Activated naive CD4-positive, alpha-beta T cell treated with anti-CD3 and anti-CD28 coated beads, Interleukin-2, amount 50 U/mL, for 72 hours (primary cell): Measurements from ENCODE around the gene GREM2. TPM values are rescaled to one million over a fixed set of nuclear protein-coding genes. Genes with fewer than 3 reads are reported as not detected.

Experiments
- ATAC-seq, 2 donors: fragments of 150-1000 bp; cut with Tn5 transposase; 2 replicates each; pipeline ENCODE4 v1.10.0; 2021; ENCODE audit warnings: mild to moderate bottlenecking in 2 of 2, moderate library complexity in 2 of 2
- DNase-seq, 2 donors: peaks; one replicate each; pipeline ENCODE4 v3.0.0; 2021 to 2022; ENCODE audit warnings: low spot score in 2 of 2
- H3K27ac Mint-ChIP-seq, 2 donors: one replicate each; pipeline ENCODE4 v1.8.0; 2022; ENCODE audit warnings: mild to moderate bottlenecking in 2 of 2, mixed read lengths in 2 of 2
- H3K36me3 Mint-ChIP-seq, 2 donors: one replicate each; pipeline ENCODE4 v1.8.0; 2022; ENCODE audit warnings: mixed read lengths in 2 of 2
- H3K9me3 Mint-ChIP-seq, 2 donors: one replicate each; pipeline ENCODE4 v1.8.0; 2022; ENCODE audit warnings: mixed read lengths in 2 of 2
- total RNA-seq, 2 donors: library from RNA; stranded (reverse); gene quantifications; one replicate each; pipeline ENCODE4 v1.2.3, GENCODE V29; 2022

Gene GREM2
- total RNA-seq, 2 donors from 2014 or later, result 0.16 to 0.43 TPM

GRCh38 chr1:240499012-240499411 is 112.9 kb downstream of the GREM2 start:
- Mint-ChIP-seq H3K36me3 (no peaks in the 10 kb centered on the region), H3K27ac (no peak overlapping the region), H3K9me3 (peaks cover 5 to 10% of the 10 kb centered on the region in 2 donors)
- ATAC-seq (no peak), DNase-seq (no peak)

- ATAC-seq, result no peak
- Mint-ChIP-seq H3K27ac (no peak overlapping the region), H3K9me3 (peaks cover 5 to 10% of the 10 kb centered on the region in 2 donors), H3K36me3 (no peaks in the 10 kb centered on the region)
- no peak for DNase-seq
These were observed 113.6 kb downstream of the GREM2 start for GRCh38 chr1:240498335-240498734.

GRCh38 chr1:240497908-240498307 is 114.0 kb downstream of the GREM2 start:
- DNase-seq (no peak), ATAC-seq (no peak)
- Mint-ChIP-seq H3K9me3 (peaks cover 5 to 10% of the 10 kb centered on the region in 2 donors), H3K27ac (no peak overlapping the region), H3K36me3 (no peaks in the 10 kb centered on the region)

DNA sequence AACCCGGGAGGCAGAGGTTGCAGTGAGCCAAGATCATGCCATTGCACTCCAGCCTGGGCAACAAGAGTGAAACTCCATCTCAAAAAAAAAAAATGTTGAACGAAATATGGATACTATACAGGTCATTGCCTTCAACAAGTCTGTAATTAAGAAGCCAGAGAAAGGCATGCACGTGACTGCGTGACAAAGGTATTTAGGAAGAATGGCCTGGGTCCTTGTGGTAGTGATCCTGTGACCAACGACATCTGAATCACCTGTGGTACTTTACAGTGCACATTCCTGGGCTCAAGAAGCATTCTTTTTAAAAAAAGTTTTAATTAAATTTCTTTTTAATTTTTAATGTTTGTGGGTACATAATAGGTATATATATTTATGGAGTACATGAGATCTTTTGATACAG is 115.0 kb downstream of the GREM2 start:
- H3K27ac Mint-ChIP-seq, result no peak overlapping the region
- ATAC-seq, result no peak

DNA sequence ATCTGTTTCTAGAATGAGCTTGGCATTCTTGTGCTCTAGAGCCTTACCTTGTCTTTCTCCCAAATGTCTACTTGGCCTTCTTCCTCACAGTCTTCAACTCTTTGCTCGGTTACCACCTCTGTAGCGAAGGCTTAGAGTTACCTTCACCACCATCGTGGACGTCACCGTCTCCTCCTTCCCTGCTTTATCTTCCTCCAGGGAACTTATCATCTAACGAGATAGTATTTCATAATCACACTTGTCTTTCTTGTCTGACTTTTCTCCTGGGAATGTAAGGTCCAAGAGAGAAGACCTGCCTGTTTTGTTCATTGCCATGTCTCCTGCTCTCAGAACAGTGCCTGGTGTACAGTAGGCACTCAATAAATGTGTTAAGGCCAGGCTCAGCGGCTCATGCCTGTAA is 115.6 kb downstream of the GREM2 start:
- H3K36me3 Mint-ChIP-seq, result peaks cover 0 to 4% of the 10 kb centered on the region in 2 donors
- no peak overlapping the region for H3K27ac Mint-ChIP-seq
- H3K9me3 Mint-ChIP-seq, result peaks cover 5 to 13% of the 10 kb centered on the region in 2 donors
- DNase-seq (no peak), ATAC-seq (no peak)

More for the DNA sequence above, 115.0 kb downstream of the GREM2 start:
- Mint-ChIP-seq H3K36me3 (peaks cover 0 to 2% of the 10 kb centered on the region in 2 donors), H3K9me3 (peaks cover 5 to 11% of the 10 kb centered on the region in 2 donors)
- DNase-seq, result no peak

DNA sequence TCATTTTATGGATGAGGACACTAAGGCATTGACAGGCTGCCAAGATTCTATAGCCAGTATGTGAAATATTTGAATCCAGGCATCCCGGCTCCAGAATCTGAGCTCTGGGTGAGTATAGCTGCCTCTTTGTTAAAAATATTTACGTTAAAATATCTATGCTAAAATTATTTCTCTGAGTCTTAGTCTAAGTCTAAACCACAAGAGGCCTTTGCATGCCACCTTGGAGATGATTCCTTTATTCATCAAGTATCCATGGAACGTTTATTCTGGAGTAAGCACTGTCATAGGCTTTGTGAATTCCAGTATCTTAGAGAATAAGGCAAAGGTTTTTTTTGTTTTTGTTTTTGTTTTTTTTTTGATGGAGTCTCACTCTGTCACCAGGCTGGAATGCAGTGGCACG is 116.4 kb downstream of the GREM2 start:
- ATAC-seq, result no peak
- no peak overlapping the region for H3K27ac Mint-ChIP-seq
- H3K9me3 Mint-ChIP-seq, result peaks cover 5 to 13% of the 10 kb centered on the region in 2 donors
- DNase-seq, result no peak
- H3K36me3 Mint-ChIP-seq, result peaks cover 0 to 4% of the 10 kb centered on the region in 2 donors

- no peak overlapping the region for H3K27ac Mint-ChIP-seq
- ATAC-seq (peak; percentile 28 to 70), DNase-seq (peak in 1 of 2 donors; percentile 10)
- H3K36me3 Mint-ChIP-seq, result peaks cover 0 to 4% of the 10 kb centered on the region in 2 donors
- H3K9me3 Mint-ChIP-seq, result peaks cover 5 to 8% of the 10 kb centered on the region in 2 donors
These were observed 119.0 kb downstream of the GREM2 start for GRCh38 chr1:240492832-240493440.

GRCh38 chr1:240491796-240492195 is 120.2 kb downstream of the GREM2 start:
- no peak for ATAC-seq
- Mint-ChIP-seq H3K27ac (no peak overlapping the region), H3K9me3 (peaks cover 5 to 8% of the 10 kb centered on the region in 2 donors), H3K36me3 (peaks cover 0 to 4% of the 10 kb centered on the region in 2 donors)
- DNase-seq, result no peak

GRCh38 chr1:240491156-240491555 is 120.8 kb downstream of the GREM2 start:
- Mint-ChIP-seq H3K9me3 (peaks cover 1 to 4% of the 10 kb centered on the region in 2 donors), H3K27ac (no peak overlapping the region), H3K36me3 (peaks cover 0 to 4% of the 10 kb centered on the region in 2 donors)
- no peak for ATAC-seq
- DNase-seq, result no peak

DNA sequence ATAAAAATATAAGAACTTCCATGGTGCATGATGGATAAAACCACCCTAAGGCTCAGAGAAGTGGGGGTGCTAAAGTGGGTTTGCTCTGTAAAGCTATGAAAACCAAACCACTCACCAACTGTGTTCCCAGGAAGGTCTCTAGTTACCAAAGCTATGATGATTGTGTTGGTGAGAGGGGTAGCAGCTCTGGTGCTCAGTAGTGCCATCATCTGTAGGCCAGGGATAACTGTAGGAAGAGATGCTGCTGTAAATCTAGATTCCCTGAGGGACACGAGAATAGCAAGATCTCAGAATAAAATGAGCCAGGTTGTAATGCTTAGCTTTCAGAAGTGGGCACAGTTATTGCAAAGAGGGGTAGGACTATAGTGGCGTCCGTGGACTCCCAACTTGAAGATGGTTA is 124.5 kb downstream of the GREM2 start:
- ATAC-seq (no peak), DNase-seq (no peak)
- Mint-ChIP-seq H3K27ac (no peak overlapping the region), H3K9me3 (peaks cover 0 to 3% of the 10 kb centered on the region in 2 donors), H3K36me3 (peaks cover 0 to 4% of the 10 kb centered on the region in 2 donors)

GRCh38 chr1:240486611-240487010 is 125.3 kb downstream of the GREM2 start:
- H3K27ac Mint-ChIP-seq, result no peak overlapping the region
- no peaks in the 10 kb centered on the region for H3K9me3 Mint-ChIP-seq
- no peak for ATAC-seq
- no peak for DNase-seq
- no peaks in the 10 kb centered on the region for H3K36me3 Mint-ChIP-seq

DNA sequence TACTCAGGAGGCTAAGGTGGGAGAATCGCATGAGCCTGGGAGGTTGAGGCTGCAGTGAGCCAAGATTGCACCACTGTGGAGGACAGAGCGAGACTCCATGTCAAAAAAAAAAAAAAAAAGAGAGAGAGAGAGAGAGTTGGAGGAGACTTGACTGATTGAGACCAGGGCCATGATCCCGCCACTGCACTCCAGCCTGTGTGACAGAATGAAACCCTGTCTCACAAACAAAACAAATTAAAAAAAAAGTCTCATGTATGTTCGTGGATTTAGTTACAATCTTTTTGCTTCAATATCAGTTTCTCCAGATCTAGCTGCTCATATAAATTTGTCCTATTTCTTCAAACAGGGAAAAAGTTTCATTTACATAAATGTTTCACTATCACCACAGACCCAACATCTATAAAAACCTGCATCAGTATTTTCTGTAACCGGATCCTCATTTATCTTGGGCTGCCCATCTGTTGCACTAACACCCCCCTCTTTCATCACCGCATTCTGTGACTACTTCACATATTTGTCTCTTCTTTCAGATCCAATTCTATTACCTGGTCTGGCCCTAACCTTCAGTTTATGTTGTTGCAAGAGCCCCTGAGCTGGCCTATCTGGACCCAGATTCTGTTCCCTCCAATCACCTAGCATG is 127.0 kb downstream of the GREM2 start:
- no peak for DNase-seq
- Mint-ChIP-seq H3K9me3 (no peaks in the 10 kb centered on the region), H3K27ac (no peak overlapping the region), H3K36me3 (no peaks in the 10 kb centered on the region)
- no peak for ATAC-seq

DNA sequence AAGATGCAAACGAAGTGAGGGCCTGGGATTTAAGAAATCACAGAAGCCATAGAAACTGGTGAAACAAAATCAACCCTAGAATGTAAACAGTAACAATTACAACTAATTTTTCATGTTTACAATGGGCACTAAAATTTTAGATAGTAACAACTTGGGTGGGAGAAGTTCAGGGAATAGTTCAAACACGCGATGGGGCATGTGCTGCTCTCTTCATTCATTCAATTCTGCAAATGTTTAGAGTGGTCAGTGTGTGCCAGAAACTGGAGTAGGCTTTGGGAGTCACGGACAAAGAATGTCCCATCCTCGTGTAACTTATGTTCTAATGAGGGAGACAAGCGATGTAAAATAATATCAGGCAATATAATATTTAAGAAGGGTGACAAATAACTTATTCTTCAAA is 133.4 kb downstream of the GREM2 start:
- H3K27ac Mint-ChIP-seq, result no peak overlapping the region
- H3K36me3 Mint-ChIP-seq, result no peaks in the 10 kb centered on the region
- no peak for ATAC-seq
- peaks cover 0 to 4% of the 10 kb centered on the region in 2 donors for H3K9me3 Mint-ChIP-seq
- DNase-seq, result no peak

GRCh38 chr1:240475832-240476231 is 136.1 kb downstream of the GREM2 start:
- Mint-ChIP-seq H3K9me3 (peaks cover 0 to 4% of the 10 kb centered on the region in 2 donors), H3K36me3 (no peaks in the 10 kb centered on the region), H3K27ac (no peak overlapping the region)
- DNase-seq (no peak), ATAC-seq (no peak)

DNA sequence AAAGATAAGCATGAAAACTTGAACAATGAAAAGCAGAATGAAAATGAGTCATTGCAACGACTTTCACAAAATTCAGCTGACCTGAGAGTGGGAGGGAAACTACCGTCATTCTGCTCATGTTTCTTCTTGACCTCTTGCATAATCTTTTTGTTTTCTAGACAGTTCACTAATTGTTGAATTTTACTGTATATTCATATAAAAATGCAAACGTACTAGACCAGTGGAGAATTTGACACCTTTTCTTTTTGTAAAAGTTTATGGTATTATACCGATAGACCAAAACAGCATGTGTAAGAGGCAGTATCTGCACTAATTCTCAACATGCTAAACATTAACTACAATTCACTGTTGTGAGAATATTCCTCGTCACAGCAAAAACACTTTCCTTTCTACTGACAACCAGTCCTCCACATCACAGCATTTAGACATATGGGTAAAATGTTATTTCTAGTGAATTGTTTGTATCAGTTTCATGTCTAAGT is 137.8 kb downstream of the GREM2 start:
- H3K9me3 Mint-ChIP-seq, result peaks cover 0 to 4% of the 10 kb centered on the region in 2 donors
- ATAC-seq, result no peak
- no peak overlapping the region for H3K27ac Mint-ChIP-seq
- DNase-seq, result no peak
- H3K36me3 Mint-ChIP-seq, result no peaks in the 10 kb centered on the region

DNA sequence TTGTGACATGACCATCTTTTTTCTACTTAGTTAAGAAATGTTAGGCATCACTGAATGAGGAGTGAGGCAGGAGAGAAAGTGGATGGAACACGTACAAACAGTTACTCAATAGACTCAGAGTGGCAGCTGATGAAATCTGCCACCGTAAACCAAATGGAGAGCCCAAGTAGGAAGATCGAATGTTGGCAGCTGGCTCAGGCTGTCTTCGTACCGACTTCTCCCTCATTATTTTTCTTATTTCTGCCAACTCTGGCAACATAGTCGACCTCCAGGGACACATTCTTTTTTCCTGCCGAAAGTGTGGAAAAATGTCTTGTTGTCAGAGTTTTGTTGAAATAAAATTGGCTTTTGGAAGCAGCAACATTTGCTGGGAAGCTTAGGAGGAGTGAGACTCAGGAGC is 143.3 kb downstream of the GREM2 start:
- ATAC-seq (no peak), DNase-seq (no peak)
- H3K36me3 Mint-ChIP-seq, result no peaks in the 10 kb centered on the region
- H3K9me3 Mint-ChIP-seq, result no peaks in the 10 kb centered on the region
- no peak overlapping the region for H3K27ac Mint-ChIP-seq

DNA sequence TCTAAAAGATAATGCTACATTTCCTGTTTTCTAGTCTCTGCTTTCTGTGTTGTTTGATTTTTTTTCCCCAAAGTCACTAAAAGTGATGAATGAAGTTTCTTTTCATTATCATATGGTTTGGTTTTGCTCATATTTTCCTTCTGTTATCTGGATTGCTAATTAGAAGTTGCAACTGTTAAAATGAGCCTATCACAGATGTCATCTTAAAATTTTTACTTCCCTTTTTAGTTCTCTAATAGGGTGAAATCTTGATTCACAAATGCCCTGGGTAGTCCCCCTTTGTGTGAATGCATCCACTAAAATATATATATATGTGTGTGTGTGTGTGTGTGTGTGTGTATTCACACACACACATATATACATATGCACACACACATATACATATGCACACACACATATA is 144.1 kb downstream of the GREM2 start:
- H3K9me3 Mint-ChIP-seq, result no peaks in the 10 kb centered on the region
- H3K36me3 Mint-ChIP-seq, result no peaks in the 10 kb centered on the region
- DNase-seq (no peak), ATAC-seq (no peak)
- no peak overlapping the region for H3K27ac Mint-ChIP-seq

- H3K9me3 Mint-ChIP-seq, result no peaks in the 10 kb centered on the region
- ATAC-seq, result no peak
- no peak overlapping the region for H3K27ac Mint-ChIP-seq
- DNase-seq, result no peak
- H3K36me3 Mint-ChIP-seq, result no peaks in the 10 kb centered on the region
These were observed 145.4 kb downstream of the GREM2 start for GRCh38 chr1:240466509-240466908.
